Breast epithelium (tissue), 4 donors: ENCODE results near the gene KIAA0319L. TPM values are rescaled to one million over a fixed set of nuclear protein-coding genes. Genes with fewer than 3 reads are reported as not detected.
"Not testable (repeated sequence)": the region's sequence is repeated elsewhere in the genome, so short reads cannot be mapped to it uniquely, and the experiment has no call there.

Source experiments
- DNase-seq, 2 donors: peaks; one replicate each; pipeline ENCODE4 v3.0.0-alpha.2; 2019; ENCODE audit warnings: low spot score in 2 of 2
- H3K27ac ChIP-seq, 2 donors: fragments of 200-600 bp; sonication (generic) in 1 of 2; one replicate each; pipeline ENCODE4 v1.5.1; 2016 to 2019; ENCODE audit warnings: mild to moderate bottlenecking in 1 of 2
- H3K27me3 ChIP-seq, 2 donors: fragments of 200-600 bp; sonication (generic) in 1 of 2; one replicate each; pipeline versions ENCODE4 v1.5.1 to v1.6.0; 2017 to 2019; ENCODE audit warnings: control low read depth in 1 of 2, mild to moderate bottlenecking in 1 of 2
- H3K36me3 ChIP-seq: fragments of 200-600 bp; one replicate; pipeline ENCODE4 v1.5.1; 2019
- H3K4me1 ChIP-seq, 2 donors: fragments of 200-600 bp; sonication (generic); one replicate each; pipeline ENCODE4 v1.5.1; 2016 to 2019; ENCODE audit warnings: control low read depth in 1 of 2
- H3K4me3 ChIP-seq, 3 donors: fragments of 200-600 bp; sonication (generic); 1 replicate in 2 of 3; 2 replicates in 1 of 3; pipeline ENCODE4 v1.5.1; 2016 to 2019; ENCODE audit warnings: mild to moderate bottlenecking in 3 of 3, moderate library complexity in 2 of 3
- H3K9me3 ChIP-seq, 2 donors: fragments of 200-600 bp; sonication (generic) in 1 of 2; one replicate each; pipeline ENCODE4 v1.5.1; 2016 to 2019; ENCODE audit warnings: control low read depth in 1 of 2
- POLR2A ChIP-seq: fragments of 450-650 bp; IDR thresholded peaks from one replicate; pipeline ENCODE4 v1.6.1; 2016; ENCODE audit warnings: antibody characterized with exemption, mild to moderate bottlenecking, moderate library complexity
- POLR2AphosphoS5 ChIP-seq, 3 donors: sonication (generic); formaldehyde crosslinking; IDR thresholded peaks; one replicate each; pipeline ENCODE4 v1.6.1; 2017; ENCODE audit warnings: antibody characterized with exemption in 3 of 3
- intact Hi-C: fragments of 100-400 bp; cut with DNase I; formaldehyde crosslinking; loops from one replicate; pipeline ENCODE4 v1.15.1; 2023; ENCODE audit warnings: low total_unique reads
- total RNA-seq, 3 donors: library from RNA; depleted of rRNA; stranded (reverse); fragments of >200 nt; gene quantifications; one replicate each; pipeline ENCODE4 v1.1.0, GENCODE V29; 2016
- TF ChIP-seq, protein P1 (sequence below), 3 donors: fragments of 450-650 bp; IDR thresholded peaks; one replicate each; pipeline ENCODE4 v1.5.1; 2016 to 2017; ENCODE audit warnings: antibody characterized with exemption in 3 of 3, mild to moderate bottlenecking in 3 of 3, moderate library complexity in 3 of 3

The KIAA0319L gene
- total RNA-seq, 3 donors from 2014 or later = 49.0 to 104 (median 103) TPM

DNA sequence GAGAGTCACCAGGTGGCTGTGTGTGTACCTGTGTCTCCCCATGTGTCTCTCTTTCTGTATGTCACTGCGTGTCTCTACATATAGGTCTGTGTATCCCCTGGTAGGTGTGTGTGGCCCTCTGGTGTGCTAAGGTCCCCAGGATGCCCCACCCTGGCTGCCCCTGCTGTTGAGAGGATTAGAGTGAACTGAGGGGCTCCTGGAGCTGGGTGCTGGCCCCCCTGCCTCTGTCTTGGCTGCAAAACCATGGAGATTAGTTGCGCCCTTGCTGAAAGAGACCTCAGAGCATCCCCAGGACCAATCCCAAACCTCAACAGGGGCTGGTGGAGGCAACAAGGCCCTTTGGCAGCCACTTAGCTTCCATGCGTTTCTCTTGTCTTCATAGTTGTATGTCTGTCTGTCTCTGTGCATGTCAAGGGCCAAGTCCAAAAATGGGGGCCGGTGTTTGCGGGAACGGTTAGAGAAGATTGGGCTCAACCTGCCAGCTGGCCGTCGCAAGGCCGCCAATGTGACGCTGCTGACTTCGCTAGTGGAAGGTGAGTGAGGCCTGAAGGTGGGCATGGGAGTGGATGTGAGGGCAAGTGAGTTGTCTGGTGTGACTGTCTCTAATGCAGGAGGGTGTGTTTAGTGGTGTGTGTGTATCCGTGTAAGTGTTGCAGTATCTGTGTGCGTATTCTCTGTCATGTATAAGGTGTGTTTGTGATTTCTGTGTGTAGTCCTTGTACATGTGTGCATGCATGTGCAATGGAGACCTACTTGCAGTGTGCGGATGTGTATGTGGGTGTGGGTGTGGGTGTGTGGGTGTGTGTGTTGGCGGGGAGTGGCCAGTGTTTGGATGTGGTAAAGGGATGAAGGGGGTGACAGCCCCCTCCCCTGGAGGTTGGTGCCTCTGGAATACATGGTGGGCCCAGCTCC, 32.6 kb upstream of the KIAA0319L start:
- Histone ChIP-seq H3K9me3 (no peaks in the 10 kb centered on the region), H3K4me3 (no peak overlapping the region), H3K4me1 (no peaks in the 10 kb centered on the region), H3K36me3 (no peaks in the 10 kb centered on the region), H3K27me3 (no peaks in the 10 kb centered on the region), H3K27ac (no peak overlapping the region)
- no peak for DNase-seq
- TF ChIP-seq POLR2A (no peak), POLR2AphosphoS5 (IDR thresholded peaks at IDR 0.05) (no peak)
- TF ChIP-seq, protein P1, sequence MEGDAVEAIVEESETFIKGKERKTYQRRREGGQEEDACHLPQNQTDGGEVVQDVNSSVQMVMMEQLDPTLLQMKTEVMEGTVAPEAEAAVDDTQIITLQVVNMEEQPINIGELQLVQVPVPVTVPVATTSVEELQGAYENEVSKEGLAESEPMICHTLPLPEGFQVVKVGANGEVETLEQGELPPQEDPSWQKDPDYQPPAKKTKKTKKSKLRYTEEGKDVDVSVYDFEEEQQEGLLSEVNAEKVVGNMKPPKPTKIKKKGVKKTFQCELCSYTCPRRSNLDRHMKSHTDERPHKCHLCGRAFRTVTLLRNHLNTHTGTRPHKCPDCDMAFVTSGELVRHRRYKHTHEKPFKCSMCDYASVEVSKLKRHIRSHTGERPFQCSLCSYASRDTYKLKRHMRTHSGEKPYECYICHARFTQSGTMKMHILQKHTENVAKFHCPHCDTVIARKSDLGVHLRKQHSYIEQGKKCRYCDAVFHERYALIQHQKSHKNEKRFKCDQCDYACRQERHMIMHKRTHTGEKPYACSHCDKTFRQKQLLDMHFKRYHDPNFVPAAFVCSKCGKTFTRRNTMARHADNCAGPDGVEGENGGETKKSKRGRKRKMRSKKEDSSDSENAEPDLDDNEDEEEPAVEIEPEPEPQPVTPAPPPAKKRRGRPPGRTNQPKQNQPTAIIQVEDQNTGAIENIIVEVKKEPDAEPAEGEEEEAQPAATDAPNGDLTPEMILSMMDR (IDR thresholded peaks at IDR 0.05) = no peak
- intact Hi-C loops = no loop called here

DNA sequence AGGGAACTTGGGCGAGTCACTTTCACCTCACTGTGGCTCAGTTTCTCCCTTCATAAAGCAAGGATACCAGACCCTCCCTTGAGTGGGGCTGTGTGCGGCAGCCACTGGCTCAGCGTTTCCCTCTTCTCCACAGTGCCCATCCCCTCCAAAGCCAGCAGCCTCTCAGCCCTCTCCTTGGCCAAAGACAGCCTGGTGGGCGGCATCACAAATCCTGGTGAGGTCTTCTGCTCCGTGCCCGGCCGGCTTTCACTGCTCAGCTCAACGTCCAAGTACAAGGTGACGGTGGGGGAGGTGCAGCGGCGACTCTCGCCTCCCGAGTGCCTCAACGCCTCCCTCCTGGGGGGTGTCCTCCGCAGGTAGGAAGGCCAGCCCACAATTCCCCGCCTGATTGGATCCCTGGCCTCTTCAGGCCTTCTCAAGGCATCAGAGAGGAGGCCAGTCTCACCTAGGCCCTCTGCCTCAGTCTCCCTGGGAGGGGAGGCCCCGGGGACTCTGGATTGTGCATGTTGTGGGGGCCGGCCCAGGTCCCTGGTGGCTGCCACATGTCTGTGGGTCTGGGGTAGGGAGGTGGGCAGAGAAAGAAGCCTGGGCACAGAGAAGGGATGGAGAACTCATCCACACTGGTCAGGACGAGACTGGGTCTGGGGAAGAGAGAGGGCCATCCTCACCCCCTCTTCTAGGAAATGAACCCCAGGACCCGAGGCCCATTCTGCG, 31.2 kb upstream of the KIAA0319L start:
- intact Hi-C loops = no loop called here
- Histone ChIP-seq H3K27ac (no peak overlapping the region), H3K4me3 (no peak overlapping the region), H3K27me3 (no peaks in the 10 kb centered on the region), H3K4me1 (no peaks in the 10 kb centered on the region), H3K9me3 (no peaks in the 10 kb centered on the region), H3K36me3 (no peaks in the 10 kb centered on the region)
- no peak for DNase-seq
- TF ChIP-seq POLR2AphosphoS5 (IDR thresholded peaks at IDR 0.05) (no peak), POLR2A (no peak)
- TF ChIP-seq, protein P1 (IDR thresholded peaks at IDR 0.05) = no peak

DNA sequence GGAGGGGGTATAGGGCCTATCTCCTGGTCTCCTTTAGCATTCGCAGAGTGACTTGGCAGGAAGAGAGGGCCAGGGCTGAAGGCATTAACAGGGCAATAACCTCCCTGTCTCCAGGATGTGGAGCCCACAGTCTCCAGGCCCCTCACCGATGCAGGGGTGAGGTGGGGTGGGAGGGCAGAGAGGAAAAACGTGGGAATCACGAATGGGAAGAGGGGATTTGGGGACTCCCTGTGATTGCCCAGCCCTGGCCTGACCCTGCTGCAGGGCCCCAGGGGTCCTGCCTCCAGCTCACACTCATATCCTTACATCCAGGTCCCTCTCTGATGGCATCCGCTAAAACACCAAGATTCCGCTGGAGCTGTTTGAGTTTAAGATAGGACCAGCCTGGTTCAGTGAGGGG, 30.5 kb upstream of the KIAA0319L start:
- no peak overlapping the region for H3K4me3 ChIP-seq
- no peak for DNase-seq
- no peak overlapping the region for H3K27ac ChIP-seq
- H3K4me1 ChIP-seq = no peaks in the 10 kb centered on the region
- H3K27me3 ChIP-seq = no peaks in the 10 kb centered on the region
- H3K9me3 ChIP-seq = no peaks in the 10 kb centered on the region
- intact Hi-C loops = no loop called here
- TF ChIP-seq POLR2AphosphoS5 (IDR thresholded peaks at IDR 0.05) (no peak), POLR2A (no peak)
- TF ChIP-seq, protein P1 (IDR thresholded peaks at IDR 0.05) = no peak
- no peaks in the 10 kb centered on the region for H3K36me3 ChIP-seq

DNA sequence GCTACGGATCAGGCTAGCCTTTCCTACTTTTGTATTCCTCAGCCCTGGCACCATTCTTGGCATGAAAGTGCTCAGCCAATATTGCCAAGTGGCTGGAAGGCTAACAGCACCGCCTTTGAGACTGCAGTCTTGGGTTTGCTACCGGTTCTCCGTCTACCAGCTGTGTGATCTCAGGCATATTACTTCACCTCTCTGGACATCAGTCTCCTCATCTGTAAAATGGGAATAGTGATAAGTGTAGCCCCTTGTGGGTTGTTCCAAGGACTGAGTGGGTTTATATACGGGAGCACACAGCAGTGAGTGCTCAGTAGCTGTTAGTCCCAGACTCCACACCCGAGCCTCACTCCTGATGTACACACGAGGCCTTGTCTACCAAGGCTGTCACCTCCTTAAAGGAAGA, 29.6 kb upstream of the KIAA0319L start:
- Histone ChIP-seq H3K9me3 (no peaks in the 10 kb centered on the region), H3K36me3 (no peaks in the 10 kb centered on the region), H3K27me3 (no peaks in the 10 kb centered on the region), H3K27ac (no peak overlapping the region), H3K4me3 (no peak overlapping the region), H3K4me1 (no peaks in the 10 kb centered on the region)
- no peak for DNase-seq
- TF ChIP-seq, protein P1 (IDR thresholded peaks at IDR 0.05) = no peak
- no peak for TF ChIP-seq POLR2AphosphoS5 (IDR thresholded peaks at IDR 0.05)
- TF ChIP-seq POLR2A = no peak
- intact Hi-C loops = no loop called here

- H3K4me3 ChIP-seq, H3K4me1 ChIP-seq, intact Hi-C loops, H3K9me3 ChIP-seq, H3K36me3 ChIP-seq, H3K27ac ChIP-seq, H3K27me3 ChIP-seq: not testable (repeated sequence)
- DNase-seq = peak in 1 of 2 donors; percentile 10
Measured at GRCh38 chr1:35585805-35586204, 28.6 kb upstream of the KIAA0319L start.
